Measurements from ENCODE around the gene SIK3.

Gene SIK3

GRCh38 chr11:116849060-116849459 lies 249.2 kb downstream of the SIK3 start:
- Histone ChIP-seq H3K4me1 (ENCODE audit: control insufficient read depth, insufficient read depth, low read length) (no peaks in the 10 kb centered on the region), H3K27ac (ENCODE audit: low read length) (no peak overlapping the region)

DNA sequence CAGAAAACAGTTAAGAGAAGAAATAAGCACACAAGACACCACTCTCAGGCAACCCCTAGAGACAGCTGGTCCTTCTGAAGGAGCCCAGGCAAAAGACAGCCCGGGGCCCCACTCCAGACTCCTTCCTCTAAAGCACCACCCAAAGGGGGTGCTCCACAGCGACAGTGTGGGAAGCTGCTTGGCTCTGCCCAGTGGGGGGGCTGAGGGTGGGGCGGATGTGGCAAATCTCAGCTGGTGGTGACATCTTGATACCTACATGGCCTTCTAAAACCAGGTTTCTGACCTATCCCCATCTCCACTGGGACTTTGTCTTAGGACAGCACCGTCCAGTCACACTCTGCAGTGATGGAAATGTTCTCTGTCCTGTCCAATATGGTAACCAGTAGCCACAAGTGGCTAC lies 250.6 kb downstream of the SIK3 start:
- Histone ChIP-seq H3K9me3 (ENCODE audit: control insufficient read depth, insufficient read depth, low read length) (no peaks in the 10 kb centered on the region), H3K4me3 (ENCODE audit: low read length) (no peak overlapping the region), H3K4me1 (ENCODE audit: control insufficient read depth, insufficient read depth, low read length) (no peaks in the 10 kb centered on the region), H3K27me3 (ENCODE audit: control insufficient read depth, insufficient read depth, low read length) (no peaks in the 10 kb centered on the region), H3K27ac (ENCODE audit: low read length) (no peak overlapping the region), H3K36me3 (ENCODE audit: control insufficient read depth, insufficient read depth, low read length) (peaks cover 19% of the 10 kb centered on the region)
- no CpG with 5 or more reads among the region's 4 CpGs for WGBS (ENCODE audit: insufficient coverage, insufficient read length)
- no peak for DNase-seq (ENCODE audit: low read depth, low spot score)

More at GRCh38 chr11:116849060-116849459, 249.2 kb downstream of the SIK3 start:
- Histone ChIP-seq H3K27me3 (ENCODE audit: control insufficient read depth, insufficient read depth, low read length) (no peaks in the 10 kb centered on the region), H3K4me3 (ENCODE audit: low read length) (no peak overlapping the region), H3K36me3 (ENCODE audit: control insufficient read depth, insufficient read depth, low read length) (peaks cover 19% of the 10 kb centered on the region), H3K9me3 (ENCODE audit: control insufficient read depth, insufficient read depth, low read length) (no peaks in the 10 kb centered on the region)
- DNase-seq (ENCODE audit: low read depth, low spot score) = no peak
- WGBS (ENCODE audit: insufficient coverage, insufficient read length) = no CpG with 5 or more reads among the region's 12 CpGs

- no peak for DNase-seq (ENCODE audit: low read depth, low spot score)
- no CpG with 5 or more reads among the region's 4 CpGs for WGBS (ENCODE audit: insufficient coverage, insufficient read length)
- Histone ChIP-seq H3K9me3 (ENCODE audit: control insufficient read depth, insufficient read depth, low read length) (no peaks in the 10 kb centered on the region), H3K36me3 (ENCODE audit: control insufficient read depth, insufficient read depth, low read length) (peaks cover 19% of the 10 kb centered on the region), H3K4me1 (ENCODE audit: control insufficient read depth, insufficient read depth, low read length) (no peaks in the 10 kb centered on the region), H3K27me3 (ENCODE audit: control insufficient read depth, insufficient read depth, low read length) (no peaks in the 10 kb centered on the region), H3K4me3 (ENCODE audit: low read length) (no peak overlapping the region), H3K27ac (ENCODE audit: low read length) (no peak overlapping the region)
Measured at GRCh38 chr11:116844722-116845121, 253.5 kb downstream of the SIK3 start.

DNA sequence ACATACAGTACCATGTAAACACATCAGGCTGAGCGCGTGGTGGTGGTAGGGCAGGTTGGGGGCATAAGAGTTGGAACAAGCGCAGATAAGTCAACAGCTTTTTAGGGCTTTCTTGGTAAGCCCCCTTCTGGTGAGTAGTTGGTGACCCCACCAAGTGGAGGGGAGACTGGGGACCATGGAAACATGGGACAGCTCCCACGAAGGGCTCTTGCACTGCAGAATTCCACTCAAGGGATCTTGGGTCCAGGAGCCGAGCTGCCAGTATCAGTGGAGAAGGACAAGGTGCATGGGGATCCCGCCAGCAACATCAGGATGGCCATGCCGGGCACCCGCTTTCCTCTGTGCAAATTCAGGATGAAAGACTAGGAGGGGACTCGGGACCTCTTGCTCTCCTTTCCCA lies 254.6 kb downstream of the SIK3 start:
- Histone ChIP-seq H3K27me3 (ENCODE audit: control insufficient read depth, insufficient read depth, low read length) (no peaks in the 10 kb centered on the region), H3K4me1 (ENCODE audit: control insufficient read depth, insufficient read depth, low read length) (no peaks in the 10 kb centered on the region), H3K4me3 (ENCODE audit: low read length) (no peak overlapping the region), H3K36me3 (ENCODE audit: control insufficient read depth, insufficient read depth, low read length) (peaks cover 19% of the 10 kb centered on the region), H3K9me3 (ENCODE audit: control insufficient read depth, insufficient read depth, low read length) (no peaks in the 10 kb centered on the region), H3K27ac (ENCODE audit: low read length) (no peak overlapping the region)
- no CpG with 5 or more reads among the region's 9 CpGs for WGBS (ENCODE audit: insufficient coverage, insufficient read length)
- no peak for DNase-seq (ENCODE audit: low read depth, low spot score)

- Histone ChIP-seq H3K4me1 (ENCODE audit: control insufficient read depth, insufficient read depth, low read length) (no peaks in the 10 kb centered on the region), H3K36me3 (ENCODE audit: control insufficient read depth, insufficient read depth, low read length) (peaks cover 19% of the 10 kb centered on the region), H3K27ac (ENCODE audit: low read length) (no peak overlapping the region), H3K27me3 (ENCODE audit: control insufficient read depth, insufficient read depth, low read length) (no peaks in the 10 kb centered on the region), H3K9me3 (ENCODE audit: control insufficient read depth, insufficient read depth, low read length) (no peaks in the 10 kb centered on the region), H3K4me3 (ENCODE audit: low read length) (no peak overlapping the region)
- WGBS (ENCODE audit: insufficient coverage, insufficient read length) = no CpG with 5 or more reads among the region's 4 CpGs
- no peak for DNase-seq (ENCODE audit: low read depth, low spot score)
Measured at GRCh38 chr11:116842909-116843308, 255.3 kb downstream of the SIK3 start.

DNA sequence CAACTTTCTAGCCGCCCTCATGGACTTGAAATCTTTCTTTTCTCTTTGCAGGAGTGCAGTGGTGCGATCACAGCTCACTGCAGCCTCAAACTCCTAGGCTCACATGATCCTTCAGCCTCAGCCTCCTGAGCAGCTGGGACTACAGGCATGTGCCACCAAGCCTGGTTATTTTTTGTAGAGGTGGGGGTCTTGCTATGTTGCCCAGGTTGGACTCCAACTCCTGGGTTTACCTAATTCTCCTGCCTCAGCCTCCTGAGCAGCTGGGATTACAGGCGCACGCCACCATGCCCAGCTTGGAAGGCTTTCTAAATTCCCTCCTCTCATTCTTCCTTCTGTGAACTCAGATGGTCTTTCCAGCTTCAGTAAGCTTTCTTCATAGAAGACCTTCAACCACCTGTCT lies 256.1 kb downstream of the SIK3 start:
- Histone ChIP-seq H3K36me3 (ENCODE audit: control insufficient read depth, insufficient read depth, low read length) (peaks cover 11% of the 10 kb centered on the region), H3K27me3 (ENCODE audit: control insufficient read depth, insufficient read depth, low read length) (no peaks in the 10 kb centered on the region), H3K27ac (ENCODE audit: low read length) (no peak overlapping the region), H3K4me3 (ENCODE audit: low read length) (no peak overlapping the region), H3K9me3 (ENCODE audit: control insufficient read depth, insufficient read depth, low read length) (no peaks in the 10 kb centered on the region), H3K4me1 (ENCODE audit: control insufficient read depth, insufficient read depth, low read length) (no peaks in the 10 kb centered on the region)
- DNase-seq (ENCODE audit: low read depth, low spot score) = no peak
- WGBS (ENCODE audit: insufficient coverage, insufficient read length) = no CpG with 5 or more reads among the region's 4 CpGs

DNA sequence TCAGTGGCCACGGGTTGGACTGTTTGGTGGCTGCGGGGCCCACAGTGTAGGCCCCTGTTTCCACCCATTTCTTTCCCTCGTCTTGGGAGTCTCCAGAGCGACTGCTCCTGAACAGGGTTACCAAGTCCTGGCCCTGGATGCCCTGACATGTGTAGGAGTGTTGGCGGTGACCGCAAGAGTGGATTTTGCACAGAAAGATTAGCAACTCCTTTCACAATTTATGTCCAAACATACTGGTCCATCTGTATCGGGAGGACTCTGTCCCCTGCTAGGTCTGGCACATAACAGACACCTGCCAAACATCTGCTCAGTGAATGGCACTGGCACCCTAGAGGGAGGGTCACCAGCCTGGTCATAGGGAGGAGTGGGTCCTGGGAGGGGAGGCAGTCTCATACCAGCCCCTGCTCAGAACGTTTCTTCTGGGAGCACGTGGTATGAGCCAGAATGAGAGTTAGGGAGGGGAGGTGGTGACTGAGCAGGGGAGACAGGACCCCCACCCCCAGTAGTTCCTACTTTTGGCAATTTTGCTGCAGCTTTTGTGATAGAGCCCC lies 257.4 kb downstream of the SIK3 start:
- Histone ChIP-seq H3K27me3 (ENCODE audit: control insufficient read depth, insufficient read depth, low read length) (no peaks in the 10 kb centered on the region), H3K4me1 (ENCODE audit: control insufficient read depth, insufficient read depth, low read length) (peaks cover under 1% of the 10 kb centered on the region; the same call in 1 of the 2 replicates)

GRCh38 chr11:116840224-116840745 lies 257.9 kb downstream of the SIK3 start:
- H3K36me3 ChIP-seq (ENCODE audit: control insufficient read depth, insufficient read depth, low read length) = no peaks in the 10 kb centered on the region
- H3K27me3 ChIP-seq (ENCODE audit: control insufficient read depth, insufficient read depth, low read length) = no peaks in the 10 kb centered on the region
- DNase-seq (ENCODE audit: low read depth, low spot score) = no peak
- peaks cover 4% of the 10 kb centered on the region for H3K4me1 ChIP-seq (ENCODE audit: control insufficient read depth, insufficient read depth, low read length)
- H3K27ac ChIP-seq (ENCODE audit: low read length) = no peak overlapping the region
- H3K4me3 ChIP-seq (ENCODE audit: low read length) = no peak overlapping the region
- no peaks in the 10 kb centered on the region for H3K9me3 ChIP-seq (ENCODE audit: control insufficient read depth, insufficient read depth, low read length)
- no CpG with 5 or more reads among the region's 6 CpGs for WGBS (ENCODE audit: insufficient coverage, insufficient read length)

More for the DNA sequence above, 257.4 kb downstream of the SIK3 start:
- no peak overlapping the region for H3K27ac ChIP-seq (ENCODE audit: low read length)
- no peak for DNase-seq (ENCODE audit: low read depth, low spot score)
- H3K9me3 ChIP-seq (ENCODE audit: control insufficient read depth, insufficient read depth, low read length) = no peaks in the 10 kb centered on the region
- H3K36me3 ChIP-seq (ENCODE audit: control insufficient read depth, insufficient read depth, low read length) = peaks cover under 1% of the 10 kb centered on the region
- no CpG with 5 or more reads among the region's 9 CpGs for WGBS (ENCODE audit: insufficient coverage, insufficient read length)
- no peak overlapping the region for H3K4me3 ChIP-seq (ENCODE audit: low read length)

DNA sequence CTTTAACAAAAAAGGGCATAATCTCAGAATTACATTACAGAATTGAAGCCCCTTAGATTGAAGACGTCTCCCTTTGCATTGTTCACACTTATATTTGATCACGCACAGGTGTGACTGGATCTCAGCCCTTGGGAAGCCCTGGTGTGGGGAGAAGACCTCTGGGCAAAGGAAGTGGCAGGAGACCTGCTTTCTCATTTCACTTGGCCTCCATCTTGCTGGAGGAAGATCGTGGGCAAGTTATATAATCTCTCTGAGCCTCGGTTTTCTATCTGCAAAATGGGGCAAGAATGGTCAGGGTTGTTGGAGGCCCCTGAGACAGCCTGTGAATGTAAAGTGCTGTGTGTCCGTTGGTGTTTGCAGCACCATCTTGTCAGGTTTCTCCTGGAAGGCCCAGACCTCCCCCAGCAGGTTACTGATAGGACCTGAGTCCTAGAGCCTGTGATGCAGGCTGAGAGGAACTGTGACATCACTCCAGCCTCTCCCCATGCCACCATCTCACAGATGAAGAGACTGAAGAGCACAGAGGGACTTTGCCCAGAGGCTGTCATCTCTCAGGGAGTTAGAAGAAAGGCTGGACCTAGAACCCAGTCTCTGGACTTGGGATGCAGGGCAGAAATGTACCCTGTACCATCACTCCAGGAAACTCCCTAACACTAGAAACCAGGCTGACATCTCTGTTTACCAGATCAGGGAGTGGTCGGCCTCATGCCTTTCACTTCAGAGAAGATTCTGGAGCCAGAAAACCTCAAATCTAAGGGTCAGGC lies 259.7 kb downstream of the SIK3 start:
- no peak overlapping the region for H3K4me3 ChIP-seq (ENCODE audit: low read length)
- H3K4me1 ChIP-seq (ENCODE audit: control insufficient read depth, insufficient read depth, low read length) = peaks cover 4% of the 10 kb centered on the region
- no peaks in the 10 kb centered on the region for H3K27me3 ChIP-seq (ENCODE audit: control insufficient read depth, insufficient read depth, low read length)
- H3K9me3 ChIP-seq (ENCODE audit: control insufficient read depth, insufficient read depth, low read length) = no peaks in the 10 kb centered on the region
- no peak overlapping the region for H3K27ac ChIP-seq (ENCODE audit: low read length)
- no peaks in the 10 kb centered on the region for H3K36me3 ChIP-seq (ENCODE audit: control insufficient read depth, insufficient read depth, low read length)
- DNase-seq (ENCODE audit: low read depth, low spot score) = no peak
- no CpG with 5 or more reads among the region's 6 CpGs for WGBS (ENCODE audit: insufficient coverage, insufficient read length)

DNA sequence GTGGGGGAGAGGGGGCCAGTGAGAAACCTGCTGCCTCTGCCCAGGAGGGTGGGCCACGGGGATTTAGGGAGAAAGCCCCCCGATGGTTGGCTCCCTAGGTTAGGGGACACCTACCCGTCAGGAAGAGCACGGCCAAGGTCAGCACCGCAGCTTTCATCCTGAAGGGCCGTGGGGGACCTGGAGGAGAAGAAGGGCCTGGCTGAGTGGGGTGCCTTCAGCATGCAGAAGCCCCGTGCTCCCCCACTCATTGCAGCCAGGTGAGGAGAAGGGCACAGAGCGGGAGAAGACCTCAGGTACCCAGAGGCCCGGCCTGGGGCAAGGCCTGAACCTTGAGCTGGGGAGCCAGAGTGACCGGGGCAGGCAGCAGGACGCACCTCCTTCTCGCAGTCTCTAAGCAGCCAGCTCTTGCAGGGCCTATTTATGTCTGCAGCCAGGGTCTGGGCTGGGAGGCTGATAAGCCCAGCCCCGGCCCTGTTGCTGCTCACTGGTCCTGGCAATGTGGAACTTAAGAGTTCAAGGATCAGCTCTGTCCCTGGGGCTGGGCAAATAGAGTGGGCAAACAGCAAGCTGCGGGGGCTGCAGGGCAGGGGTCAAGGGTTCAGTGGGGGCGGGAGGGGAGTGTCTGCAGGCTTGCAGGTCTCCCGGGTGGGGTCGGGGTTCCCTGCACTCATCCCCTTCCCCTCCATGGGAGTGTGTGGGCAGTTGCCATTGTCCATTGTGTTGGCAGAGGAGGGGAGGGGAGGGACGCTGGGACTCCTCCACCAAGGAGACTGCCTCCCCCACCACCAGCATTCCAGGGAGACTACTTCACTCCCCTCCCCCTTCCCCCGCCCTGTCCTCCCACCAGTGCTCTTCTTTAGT lies 260.8 kb downstream of the SIK3 start, which contains the start of gene APOA1:
Gene APOA1 (minus strand): TSS at position 392 of the 861 bp plus-strand sequence. CDS start 235 bp downstream, at position 157.
- Histone ChIP-seq H3K4me3 (ENCODE audit: low read length) (no peak within 1 kb of the TSS), H3K27me3 (ENCODE audit: control insufficient read depth, insufficient read depth, low read length) (no peaks in the 10 kb centered on the region), H3K36me3 (ENCODE audit: control insufficient read depth, insufficient read depth, low read length) (no peaks in the 10 kb centered on the region), H3K4me1 (ENCODE audit: control insufficient read depth, insufficient read depth, low read length) (peaks cover 4% of the 10 kb centered on the region), H3K27ac (ENCODE audit: low read length) (no peak within 1 kb of the TSS), H3K9me3 (ENCODE audit: control insufficient read depth, insufficient read depth, low read length) (no peaks in the 10 kb centered on the region)
- DNase-seq (ENCODE audit: low read depth, low spot score) = no peak
- no CpG with 5 or more reads among the region's 19 CpGs for WGBS (ENCODE audit: insufficient coverage, insufficient read length)
